RKO (cell line): ENCODE measurements around the gene RPAP3.
A peak's percentile ranks its signal among the peaks of the same experiment; 100 is the strongest.

Experiments
- DNase-seq: peaks from one replicate; pipeline ENCODE4 v3.0.0-alpha.2; 2016; ENCODE audit warnings: low spot score

Gene RPAP3

DNA sequence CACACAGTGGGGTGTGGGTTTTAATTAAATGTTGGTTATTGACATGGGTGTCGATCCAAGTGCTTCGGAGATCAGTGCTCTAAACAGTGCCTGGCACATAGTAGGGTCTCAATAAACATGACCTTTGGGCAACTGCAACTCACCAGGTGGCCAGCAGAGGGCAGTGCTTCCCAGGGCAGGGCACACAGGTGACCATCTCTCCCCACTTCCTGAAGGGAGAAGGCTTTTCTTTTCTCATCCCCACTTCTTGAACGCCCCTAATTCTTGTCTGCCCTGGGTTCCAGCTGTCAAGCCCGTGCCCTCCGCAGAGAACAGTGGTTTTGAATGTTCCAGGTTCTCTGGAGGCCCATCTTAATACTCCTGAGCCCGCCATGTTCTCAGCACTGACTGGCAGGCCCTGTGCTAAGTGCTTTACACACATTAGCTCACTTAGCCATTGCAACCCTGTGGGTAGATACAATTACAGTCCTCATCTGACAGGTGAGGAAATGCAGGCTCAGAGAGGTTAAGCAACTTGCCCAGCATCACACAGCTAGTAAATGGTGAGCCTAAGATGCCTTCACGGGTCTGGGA, 36.5 kb upstream of the RPAP3 start:
- peak; percentile 46 for DNase-seq

- no peak for DNase-seq
Observed at GRCh38 chr12:47741340-47741703, 35.5 kb upstream of the RPAP3 start.

GRCh38 chr12:47740606-47741339, 34.9 kb upstream of the RPAP3 start:
- DNase-seq, result no peak

DNA sequence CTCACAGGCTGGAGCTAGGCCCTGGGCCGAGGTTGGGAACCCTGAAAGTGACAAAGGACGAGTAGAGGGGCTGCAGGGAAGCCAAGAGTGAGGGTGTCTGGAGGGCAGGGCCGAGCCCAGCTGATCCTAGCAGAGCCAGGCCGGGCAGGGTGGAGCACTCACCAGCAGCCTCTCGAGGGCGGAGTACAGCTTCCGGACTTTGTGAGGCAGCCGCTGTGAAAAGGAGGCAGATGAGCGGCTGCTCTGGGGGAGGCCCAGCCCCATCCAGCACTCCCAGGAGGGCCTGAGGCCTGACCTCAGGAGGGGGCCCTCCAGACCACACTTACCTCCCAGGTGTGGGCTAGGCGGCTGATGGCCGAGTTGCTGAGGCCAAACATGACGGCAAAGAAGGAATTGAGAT, 34.1 kb upstream of the RPAP3 start:
- no peak for DNase-seq

DNA sequence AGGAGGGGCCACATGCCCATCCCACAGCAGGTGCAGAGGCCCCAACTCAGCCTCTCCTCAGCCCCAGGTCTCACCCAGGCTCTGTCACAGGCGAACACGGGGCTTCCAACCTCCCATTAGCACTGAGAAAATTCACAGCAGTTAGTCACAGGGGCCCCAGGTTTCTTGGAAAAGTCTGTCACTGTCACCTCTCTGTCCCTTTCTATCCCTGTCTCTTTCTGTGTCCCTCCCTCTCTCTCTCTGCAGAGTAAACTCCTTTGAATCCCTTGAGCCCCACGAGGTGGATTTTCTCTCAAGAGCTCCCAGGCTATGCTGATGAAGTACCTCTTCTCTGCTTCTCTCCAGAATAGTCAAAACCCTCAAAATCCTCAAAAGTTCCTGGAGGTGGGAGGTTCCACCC, 33.5 kb upstream of the RPAP3 start:
- no peak for DNase-seq

- no peak for DNase-seq
Observed at GRCh38 chr12:47737936-47738594, 32.2 kb upstream of the RPAP3 start.

- no peak for DNase-seq
Observed at GRCh38 chr12:47736877-47737676, 31.2 kb upstream of the RPAP3 start.

- no peak for DNase-seq
Observed at GRCh38 chr12:47736216-47736615, 30.4 kb upstream of the RPAP3 start.

DNA sequence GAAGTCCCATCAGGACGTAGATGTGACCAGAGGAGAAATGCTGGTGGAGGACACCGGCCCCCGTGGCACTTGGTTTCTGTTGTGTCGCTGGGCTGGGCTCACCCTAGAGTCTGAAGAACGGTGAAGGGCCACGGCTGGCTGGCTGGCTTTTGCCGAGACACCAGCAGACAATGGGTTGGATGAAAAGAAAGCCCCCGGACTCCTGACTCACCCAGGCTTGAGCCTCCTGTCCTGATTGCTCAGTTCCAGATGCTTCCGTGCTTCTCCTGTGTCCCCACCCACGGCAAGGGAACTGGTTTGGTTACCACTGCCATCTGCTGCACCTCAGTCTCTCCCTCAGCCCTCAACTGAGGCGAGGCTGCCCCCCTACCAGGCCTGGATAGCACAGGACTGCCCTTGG, 29.8 kb upstream of the RPAP3 start:
- DNase-seq, result no peak

DNA sequence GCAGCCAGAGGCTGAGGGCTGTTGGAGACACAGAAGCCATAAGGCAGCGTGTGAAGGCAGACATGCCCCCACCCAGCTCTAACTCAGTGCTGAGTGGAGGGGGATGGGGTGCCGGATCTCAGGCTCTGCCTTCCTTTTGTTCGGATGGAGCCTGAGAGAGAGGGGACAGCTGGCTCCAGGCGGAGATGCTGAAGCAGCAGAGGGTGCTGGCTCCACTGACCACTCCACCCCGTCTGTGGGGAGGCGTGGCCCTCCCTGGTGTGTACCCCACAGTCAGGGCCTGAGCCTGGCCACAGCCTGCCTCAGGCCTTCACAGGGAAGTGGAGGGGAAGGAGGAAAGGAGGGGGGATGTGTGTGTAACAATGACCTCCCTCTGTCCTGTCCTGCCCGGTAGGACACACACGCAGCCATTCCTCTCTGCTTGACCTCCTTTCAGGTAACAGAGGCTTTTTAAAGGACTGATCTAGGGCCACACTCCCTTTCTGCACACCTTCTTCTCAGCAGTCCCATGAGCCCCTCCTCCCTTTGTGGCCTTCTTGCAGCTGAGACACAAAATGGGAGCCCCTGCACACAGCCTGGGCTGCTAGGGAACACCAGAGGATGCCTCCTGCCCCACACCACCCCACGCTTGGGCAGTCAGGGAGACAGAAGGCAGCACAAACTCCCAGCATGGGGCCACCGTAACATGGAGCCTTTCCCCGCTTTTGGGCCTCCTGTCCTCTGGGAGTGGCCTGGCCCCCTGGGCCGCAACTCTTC, 29.1 kb upstream of the RPAP3 start:
- DNase-seq, result no peak

- DNase-seq, result no peak
Observed at GRCh38 chr12:47733142-47733541, 27.3 kb upstream of the RPAP3 start.

- no peak for DNase-seq
Observed at GRCh38 chr12:47732504-47732903, 26.7 kb upstream of the RPAP3 start.

GRCh38 chr12:47731723-47732122, 25.9 kb upstream of the RPAP3 start:
- DNase-seq, result no peak

GRCh38 chr12:47730341-47730744, 24.5 kb upstream of the RPAP3 start:
- no peak for DNase-seq

- no peak for DNase-seq
Observed at GRCh38 chr12:47729233-47729632, 23.4 kb upstream of the RPAP3 start.

DNA sequence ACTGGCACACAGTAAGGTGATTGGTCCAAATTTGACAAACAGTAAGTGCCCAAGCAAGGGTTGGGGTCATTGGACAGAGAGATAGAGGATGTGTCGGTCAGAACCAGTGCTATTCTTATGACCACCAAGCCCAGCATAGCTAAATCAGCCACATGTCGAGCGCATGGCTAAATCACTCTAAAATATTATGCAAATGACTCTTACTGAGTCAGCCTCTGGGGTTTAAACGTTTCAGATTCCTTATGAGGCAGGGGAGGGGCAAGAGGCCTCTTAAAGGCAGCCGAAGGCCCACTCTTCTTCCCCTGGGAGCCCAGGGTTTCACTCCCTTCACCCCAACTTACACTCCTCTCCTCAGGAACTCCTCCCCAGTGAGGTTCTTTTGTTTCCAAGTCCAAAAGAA, 20.1 kb upstream of the RPAP3 start:
- DNase-seq, result peak; percentile 17

DNA sequence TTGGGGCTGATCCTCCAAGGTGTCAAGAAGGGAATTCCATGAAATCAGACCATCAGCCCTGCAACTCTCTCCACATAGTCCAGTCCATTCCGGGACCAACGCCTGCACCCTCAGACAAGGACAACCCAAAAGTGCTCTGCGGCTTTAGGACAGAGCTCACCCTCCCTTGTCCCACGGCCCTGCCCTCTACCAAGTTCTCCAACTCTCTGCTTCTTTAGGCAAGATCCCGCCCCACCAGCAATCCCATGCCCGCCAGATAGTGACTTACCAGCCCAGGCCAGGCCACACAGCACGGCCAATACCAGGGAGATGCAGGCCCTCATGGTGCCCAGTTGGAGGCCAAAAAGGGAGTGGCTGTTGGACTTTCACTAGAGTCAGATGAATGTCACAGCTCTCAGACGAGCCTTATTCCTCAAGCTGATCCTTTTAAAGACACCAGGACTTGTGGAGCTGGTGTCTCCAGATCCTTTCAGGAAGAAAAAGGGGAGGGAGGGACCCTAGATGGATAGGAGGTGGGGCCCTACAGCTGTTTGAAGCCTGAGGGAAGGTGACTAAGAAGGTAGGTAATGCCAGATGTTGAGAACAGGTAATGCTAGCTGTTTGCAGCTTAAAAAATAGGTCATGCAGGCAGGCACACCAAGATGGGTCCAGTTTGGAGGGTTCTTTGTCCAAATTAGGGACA, 19.4 kb upstream of the RPAP3 start, which contains the start of gene ENDOU:
Gene ENDOU (minus strand): TSS at position 400 of the 682 bp plus-strand sequence. CDS start 77 bp downstream, at position 323.
- no peak for DNase-seq

DNA sequence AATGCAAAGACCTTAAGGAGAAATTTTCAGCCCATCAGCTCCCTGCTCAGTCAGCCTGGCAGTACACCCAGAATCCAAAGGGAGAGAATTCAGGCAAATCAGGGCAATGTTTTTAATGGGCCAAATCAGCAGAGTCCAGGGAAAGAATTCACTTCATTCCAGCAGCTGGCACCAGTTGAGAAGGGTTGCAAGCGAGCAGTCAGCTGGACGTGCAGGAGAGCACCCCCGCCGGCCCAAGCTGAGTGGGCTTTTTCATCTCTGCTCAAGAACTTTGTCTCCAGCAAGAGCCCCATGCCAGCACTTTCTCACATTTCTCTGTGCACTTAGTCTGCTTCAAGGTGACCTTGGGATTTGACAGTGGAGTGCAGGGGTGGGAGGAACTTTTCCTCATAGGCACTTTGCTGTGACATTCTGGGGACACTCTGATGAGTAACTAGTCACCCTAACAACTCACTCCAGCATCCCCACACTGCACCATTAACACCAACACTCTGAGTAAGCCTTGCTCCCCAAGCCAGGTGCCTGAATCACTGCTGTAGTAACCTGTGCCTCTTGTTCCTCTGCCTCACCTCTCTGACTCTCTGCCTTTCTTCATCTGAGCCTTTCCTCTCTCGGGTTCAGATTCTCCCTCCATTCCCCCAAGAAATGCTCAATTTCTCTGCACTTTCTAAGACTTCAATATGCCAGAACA, 17.3 kb upstream of the RPAP3 start:
- DNase-seq, result no peak

DNA sequence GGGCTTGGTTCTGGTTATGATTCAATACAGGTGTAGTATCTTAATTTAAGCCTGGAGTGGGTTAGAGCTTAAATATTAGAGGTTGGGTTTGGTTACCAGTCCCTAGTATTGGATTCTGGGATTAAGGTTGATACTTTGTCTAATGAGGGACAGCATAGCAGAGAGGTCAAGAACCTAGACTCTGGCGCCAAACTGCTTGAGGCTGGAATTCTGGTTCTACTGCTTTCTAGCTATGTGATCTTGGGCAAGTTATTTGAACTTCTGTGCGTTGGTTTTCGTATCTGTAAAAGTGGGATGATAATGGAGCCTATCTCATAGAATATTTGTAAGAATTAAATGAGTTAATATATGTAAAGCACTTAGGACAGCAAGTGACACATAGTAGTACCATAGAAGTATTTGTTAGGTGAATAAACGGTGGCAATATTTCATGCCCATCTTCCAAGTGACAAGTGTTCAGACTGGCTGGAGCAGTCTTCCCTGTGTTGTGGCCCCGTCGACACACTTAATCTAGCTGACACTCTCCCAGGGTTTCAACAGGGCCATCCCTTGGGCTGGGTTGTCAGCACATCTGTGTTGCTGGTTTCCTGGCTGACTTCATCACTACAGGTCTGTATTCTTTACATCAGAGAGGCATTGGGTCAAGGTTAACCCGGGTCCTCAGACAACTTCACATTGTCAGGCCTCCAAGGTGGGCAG, 16.5 kb upstream of the RPAP3 start:
- no peak for DNase-seq

- no peak for DNase-seq
Observed at GRCh38 chr12:47721431-47721973, 15.7 kb upstream of the RPAP3 start.
